CD14-positive monocyte (primary cell): ENCODE data around the gene TGFBRAP1. TPM values are rescaled to one million over a fixed set of nuclear protein-coding genes. Genes with fewer than 3 reads are reported as not detected.

Source experiments
- DNase-seq, 3 donors: peaks; one replicate each; pipeline ENCODE4 v3.0.0-alpha.2; 2011 to 2022
- H2AFZ ChIP-seq: 2 replicates; pipeline ENCODE4 v1.6.0; 2012; ENCODE audit warnings: mild to moderate bottlenecking, low read depth, low read length, inconsistent platforms; ENCODE audit not compliant: insufficient read depth, poor library complexity, severe bottlenecking
- H3K27ac ChIP-seq, 2 donors: 1 replicate in 1 of 2; 2 replicates in 1 of 2; pipeline ENCODE4 v1.5.1; 2012 to 2013; ENCODE audit warnings: low read length in 2 of 2, control low read depth in 1 of 2, inconsistent platforms in 1 of 2, low read depth in 1 of 2, mild to moderate bottlenecking in 1 of 2
- H3K27me3 ChIP-seq, 2 donors: one replicate each; pipeline versions ENCODE4 v1.6.0 to v1.6.1; 2011 to 2013; ENCODE audit warnings: low read length in 2 of 2; ENCODE audit not compliant: control insufficient read depth in 2 of 2, insufficient read depth in 2 of 2
- H3K36me3 ChIP-seq, 2 donors: replicated peaks in 1 of 2; 1 replicate in 1 of 2; 2 replicates in 1 of 2; pipeline versions ENCODE4 v1.5.1 to v1.6.1; 2012 to 2013; ENCODE audit warnings: low read length in 2 of 2, control low read depth in 1 of 2, inconsistent platforms in 1 of 2, mild to moderate bottlenecking in 1 of 2; ENCODE audit not compliant: insufficient read depth in 2 of 2, control insufficient read depth in 1 of 2
- H3K4me1 ChIP-seq, 2 donors: 1 replicate in 1 of 2; 2 replicates in 1 of 2; pipeline versions ENCODE4 v1.5.1 to v1.6.1; 2012 to 2013; ENCODE audit warnings: low read length in 2 of 2, control low read depth in 1 of 2, inconsistent platforms in 1 of 2, mild to moderate bottlenecking in 1 of 2, moderate library complexity in 1 of 2; ENCODE audit not compliant: insufficient read depth in 2 of 2, control insufficient read depth in 1 of 2
- H3K4me2 ChIP-seq: replicated peaks from 2 replicates; pipeline ENCODE3; 2012; ENCODE audit warnings: low read length, moderate library complexity, mild to moderate bottlenecking; ENCODE audit not compliant: poor library complexity, severe bottlenecking; ENCODE audit errors: extremely low read depth
- H3K4me3 ChIP-seq, 3 experiments: fragments of 200-600 bp in 1 of 3; sonication (generic) in 1 of 3; replicated peaks in 1 of 3; 1 replicate in 2 of 3; 2 replicates in 1 of 3; pipeline ENCODE4 v1.5.1; 2011 to 2013; ENCODE audit warnings: low read length in 3 of 3, mild to moderate bottlenecking in 3 of 3, control low read depth in 2 of 3, low read depth in 2 of 3, inconsistent platforms in 1 of 3, moderate library complexity in 1 of 3
- H3K79me2 ChIP-seq: 2 replicates; pipeline ENCODE4 v1.6.0; 2012; ENCODE audit warnings: mild to moderate bottlenecking, control low read depth, inconsistent platforms, low read length, moderate library complexity; ENCODE audit not compliant: insufficient read depth
- H3K9ac ChIP-seq: 2 replicates; pipeline ENCODE4 v1.6.0; 2017; ENCODE audit warnings: low read length, mild to moderate bottlenecking; ENCODE audit not compliant: insufficient read depth, poor library complexity, severe bottlenecking
- H3K9me3 ChIP-seq, 2 donors: replicated peaks in 1 of 2; 1 replicate in 1 of 2; 2 replicates in 1 of 2; pipeline versions ENCODE4 v1.5.1 to v1.6.1; 2012 to 2013; ENCODE audit warnings: low read length in 2 of 2, control low read depth in 1 of 2; ENCODE audit not compliant: control insufficient read depth in 1 of 2, insufficient read depth in 1 of 2
- H4K20me1 ChIP-seq: 2 replicates; pipeline ENCODE4 v1.6.0; 2012; ENCODE audit warnings: mild to moderate bottlenecking, low read length, control low read depth, moderate library complexity; ENCODE audit not compliant: insufficient read depth
- H3K27ac Mint-ChIP-seq, 7 donors: one replicate each; pipeline ENCODE4 v1.8.0; 2020; ENCODE audit warnings: mild to moderate bottlenecking in 7 of 7, mixed read lengths in 7 of 7, moderate library complexity in 6 of 7, inconsistent platforms in 2 of 7
- H3K27me3 Mint-ChIP-seq, 3 donors: one replicate each; pipeline ENCODE4 v1.8.0; 2021 to 2022; ENCODE audit warnings: low read depth in 3 of 3, mild to moderate bottlenecking in 3 of 3, mixed read lengths in 3 of 3, moderate library complexity in 3 of 3, inconsistent platforms in 1 of 3
- H3K36me3 Mint-ChIP-seq, 2 donors: one replicate each; pipeline ENCODE4 v1.8.0; 2020; ENCODE audit warnings: mixed read lengths in 2 of 2, inconsistent platforms in 1 of 2, mild to moderate bottlenecking in 1 of 2
- H3K4me1 Mint-ChIP-seq: one replicate; pipeline ENCODE4 v1.8.0; 2020; ENCODE audit warnings: mild to moderate bottlenecking, mixed read lengths
- H3K4me3 Mint-ChIP-seq, 2 donors: one replicate each; pipeline ENCODE4 v1.8.0; 2020; ENCODE audit warnings: mild to moderate bottlenecking in 2 of 2, mixed read lengths in 2 of 2, moderate library complexity in 1 of 2
- H3K9me3 Mint-ChIP-seq, 7 donors: one replicate each; pipeline ENCODE4 v1.8.0; 2020 to 2022; ENCODE audit warnings: mixed read lengths in 7 of 7, mild to moderate bottlenecking in 6 of 7, moderate library complexity in 6 of 7, inconsistent platforms in 2 of 7
- WGBS: methylation state at CpG from one replicate; pipeline ENCODE4 v1.1.5; 2013; ENCODE audit warnings: missing lambda C conversion rate; ENCODE audit not compliant: insufficient coverage; 5-methylcytosine and 5-hydroxymethylcytosine counted together
- intact Hi-C, 2 donors: fragments of 100-400 bp; cut with micrococcal nuclease; formaldehyde crosslinking; loops; one replicate each; pipeline versions ENCODE4 v1.15.0 to v1.15.1; 2023
- polyA plus RNA-seq, 3 donors: library from polyadenylated mRNA; depleted of rRNA in 1 of 3; unstranded in 2 of 3; stranded (reverse) in 1 of 3; fragments of 300-500 nt in 2 of 3; fragments of >200 nt in 1 of 3; fragmentation: Illumina TruSeq in 2 of 3; gene quantifications; 1 replicate in 2 of 3; 2 replicates in 1 of 3; pipeline ENCODE4 v1.2.3, GENCODE V29; 2012 to 2021
- TF ChIP-seq, protein P1 (sequence below): fragments of 200-600 bp; IDR thresholded peaks from one replicate; pipeline ENCODE4 v1.8.0; 2022; ENCODE audit warnings: antibody characterized with exemption, mild to moderate bottlenecking

The TGFBRAP1 gene
- polyA plus RNA-seq, 3 donors: 10.0 to 10.5 (median 10.2) TPM

DNA sequence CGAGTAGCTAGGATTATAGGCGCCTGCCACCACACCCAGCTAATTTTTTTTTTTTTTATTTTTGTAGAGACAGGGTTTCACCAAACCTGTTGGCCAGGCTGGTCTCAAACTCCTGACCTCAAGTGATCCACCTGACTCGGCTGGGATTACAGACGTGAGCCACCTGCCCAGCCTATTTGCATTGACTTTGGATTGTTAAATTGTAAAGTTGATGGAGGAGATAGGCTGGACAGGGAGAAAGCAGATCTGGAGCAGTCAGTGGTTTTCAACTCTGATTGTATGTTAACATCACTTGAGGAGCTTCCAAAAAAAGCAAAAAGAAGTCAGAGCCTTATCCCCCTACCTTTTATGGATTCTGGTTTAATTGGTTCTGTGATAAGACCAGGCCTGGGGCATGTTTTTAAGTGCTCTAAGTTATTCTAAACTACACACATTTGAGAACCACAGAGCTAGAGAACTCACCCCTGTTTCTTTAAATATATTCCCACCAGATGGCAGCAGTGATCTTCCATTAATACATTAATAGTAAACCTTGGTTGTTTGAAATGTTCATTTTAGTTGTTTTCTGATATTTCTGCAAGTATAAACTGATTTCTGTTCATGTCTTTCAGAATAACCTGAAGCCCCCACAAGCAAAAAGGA, 15.3 kb upstream of the TGFBRAP1 start:
- Histone ChIP-seq H3K9me3 (no peaks in the 10 kb centered on the region), H3K9ac (no peak overlapping the region), H2AFZ (no peak overlapping the region), H3K36me3 (peaks cover 88 to 97% of the 10 kb centered on the region in 2 donors), H3K4me3 (no peak overlapping the region), H3K27me3 (no peaks in the 10 kb centered on the region), H3K4me1 (no peaks in the 10 kb centered on the region), H3K4me2 (no peak overlapping the region), H3K79me2 (peaks cover 6% of the 10 kb centered on the region), H4K20me1 (no peaks in the 10 kb centered on the region), H3K27ac (no peak overlapping the region)
- TF ChIP-seq, protein P1, sequence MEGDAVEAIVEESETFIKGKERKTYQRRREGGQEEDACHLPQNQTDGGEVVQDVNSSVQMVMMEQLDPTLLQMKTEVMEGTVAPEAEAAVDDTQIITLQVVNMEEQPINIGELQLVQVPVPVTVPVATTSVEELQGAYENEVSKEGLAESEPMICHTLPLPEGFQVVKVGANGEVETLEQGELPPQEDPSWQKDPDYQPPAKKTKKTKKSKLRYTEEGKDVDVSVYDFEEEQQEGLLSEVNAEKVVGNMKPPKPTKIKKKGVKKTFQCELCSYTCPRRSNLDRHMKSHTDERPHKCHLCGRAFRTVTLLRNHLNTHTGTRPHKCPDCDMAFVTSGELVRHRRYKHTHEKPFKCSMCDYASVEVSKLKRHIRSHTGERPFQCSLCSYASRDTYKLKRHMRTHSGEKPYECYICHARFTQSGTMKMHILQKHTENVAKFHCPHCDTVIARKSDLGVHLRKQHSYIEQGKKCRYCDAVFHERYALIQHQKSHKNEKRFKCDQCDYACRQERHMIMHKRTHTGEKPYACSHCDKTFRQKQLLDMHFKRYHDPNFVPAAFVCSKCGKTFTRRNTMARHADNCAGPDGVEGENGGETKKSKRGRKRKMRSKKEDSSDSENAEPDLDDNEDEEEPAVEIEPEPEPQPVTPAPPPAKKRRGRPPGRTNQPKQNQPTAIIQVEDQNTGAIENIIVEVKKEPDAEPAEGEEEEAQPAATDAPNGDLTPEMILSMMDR: peak; percentile 21
- Mint-ChIP-seq H3K4me3 (no peak overlapping the region), H3K36me3 (peaks cover 81 to 83% of the 10 kb centered on the region in 2 donors), H3K9me3 (no peaks in the 10 kb centered on the region), H3K27ac (peak overlapping the region in 1 of 7 donors; percentile 46), H3K4me1 (no peaks in the 10 kb centered on the region), H3K27me3 (no peaks in the 10 kb centered on the region)
- intact Hi-C loops: no loop called here
- no peak for DNase-seq
- no CpG with 5 or more reads among the region's 4 CpGs for WGBS

DNA sequence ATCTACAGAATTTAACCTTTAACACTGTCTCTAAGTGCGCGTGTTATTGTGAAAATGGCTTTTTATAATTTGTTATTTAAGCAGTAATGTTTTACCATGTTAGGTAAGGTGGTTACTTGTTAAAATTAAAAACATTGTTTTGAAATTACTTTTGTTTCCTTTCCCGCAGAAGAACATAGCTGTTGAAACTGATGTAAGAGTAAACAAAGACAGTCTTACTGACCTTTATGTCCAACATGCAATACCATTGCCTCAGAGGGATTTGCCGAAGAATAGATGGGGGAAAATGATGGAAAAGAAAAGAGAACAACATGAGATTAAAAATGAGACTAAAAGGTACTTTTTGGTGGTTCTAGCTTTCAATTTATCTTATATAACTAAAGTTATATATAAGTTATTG, 9.9 kb upstream of the TGFBRAP1 start:
- Histone ChIP-seq H2AFZ (no peak overlapping the region), H3K27ac (peak overlapping the region in 1 of 2 donors; percentile 100), H4K20me1 (no peaks in the 10 kb centered on the region), H3K9ac (no peak overlapping the region), H3K4me3 (no peak overlapping the region), H3K27me3 (no peaks in the 10 kb centered on the region), H3K36me3 (peaks cover 38 to 49% of the 10 kb centered on the region in 2 donors), H3K4me2 (no peak overlapping the region), H3K4me1 (peaks cover 17 to 20% of the 10 kb centered on the region in 2 donors), H3K79me2 (peaks cover 37% of the 10 kb centered on the region), H3K9me3 (no peaks in the 10 kb centered on the region)
- H3K27me3 Mint-ChIP-seq: no peaks in the 10 kb centered on the region
- H3K9me3 Mint-ChIP-seq: no peaks in the 10 kb centered on the region
- no peak for DNase-seq
- peaks cover 43 to 46% of the 10 kb centered on the region in 2 donors for H3K36me3 Mint-ChIP-seq
- intact Hi-C loops: no loop called here
- H3K27ac Mint-ChIP-seq: peak overlapping the region in 3 of 7 donors; percentile 22 to 52 (median 52)
- H3K4me1 Mint-ChIP-seq: peaks cover 26% of the 10 kb centered on the region
- no peak overlapping the region for H3K4me3 Mint-ChIP-seq
- no CpG with 5 or more reads among the region's 4 CpGs for WGBS
- TF ChIP-seq, protein P1: no peak
